WTC11 (cell line): Measurements from ENCODE around the gene CNTNAP2. TPM values are rescaled to one million over a fixed set of nuclear protein-coding genes. Genes with fewer than 3 reads are reported as not detected.

Experiments
- ATAC-seq: fragments of 200-7000 bp; cut with Tn5 transposase; 2 replicates; pipeline ENCODE4 v1.10.0; 2021; ENCODE audit warnings: mild to moderate bottlenecking, moderate library complexity
- CTCF ChIA-PET: fragments of 300-600 bp; sonication (Branson Sonifier 250); formaldehyde crosslinking; loops from one replicate; lab custom pipeline; 2021; ENCODE audit warnings: antibody characterized with exemption; lab: Charles Lee
- POLR2A ChIA-PET: fragments of 350-600 bp; sonication (Branson Sonifier 250); formaldehyde crosslinking; loops from one replicate; lab custom pipeline; 2021; ENCODE audit warnings: antibody characterized with exemption; lab: Charles Lee
- DNase-seq: peaks from one replicate; pipeline ENCODE4 v3.0.0; 2021; ENCODE audit warnings: low spot score
- H3K27ac Mint-ChIP-seq: 2 replicates; pipeline ENCODE4 v1.8.0; 2021; ENCODE audit warnings: mixed read lengths
- H3K27me3 Mint-ChIP-seq: 2 replicates; pipeline ENCODE4 v1.8.0; 2021; ENCODE audit warnings: low read depth, mild to moderate bottlenecking, moderate library complexity, mixed read lengths
- H3K36me3 Mint-ChIP-seq: 2 replicates; pipeline ENCODE4 v1.8.0; 2021; ENCODE audit warnings: mixed read lengths
- H3K4me1 Mint-ChIP-seq: 2 replicates; pipeline ENCODE4 v1.8.0; 2022; ENCODE audit warnings: mixed read lengths
- H3K4me3 Mint-ChIP-seq: 2 replicates; pipeline ENCODE4 v1.8.0; 2021; ENCODE audit warnings: mild to moderate bottlenecking, moderate library complexity, mixed read lengths
- H3K9me3 Mint-ChIP-seq: 2 replicates; pipeline ENCODE4 v1.8.0; 2021; ENCODE audit warnings: mixed read lengths
- CBFB ChIP-seq: sonication (generic); formaldehyde crosslinking; IDR thresholded peaks from 2 replicates; pipeline ENCODE4 v1.8.1; 2022; ENCODE audit warnings: mild to moderate bottlenecking, low read depth, missing genetic modification reagents
- CREM ChIP-seq: sonication (generic); formaldehyde crosslinking; IDR thresholded peaks from 2 replicates; pipeline ENCODE4 v1.8.1; 2022; ENCODE audit warnings: mild to moderate bottlenecking, missing genetic modification reagents, moderate library complexity
- E2F5 ChIP-seq: sonication (generic); formaldehyde crosslinking; IDR thresholded peaks from 2 replicates; pipeline ENCODE4 v1.8.1; 2022; ENCODE audit warnings: mild to moderate bottlenecking, moderate library complexity, missing genetic modification reagents
- ESRRA ChIP-seq: sonication (generic); formaldehyde crosslinking; IDR thresholded peaks from 2 replicates; pipeline ENCODE4 v1.8.1; 2022; ENCODE audit warnings: mild to moderate bottlenecking, missing genetic modification reagents, borderline replicate concordance
- FOXJ3 ChIP-seq: sonication (generic); formaldehyde crosslinking; IDR thresholded peaks from 2 replicates; pipeline ENCODE4 v1.9.0; 2021; ENCODE audit warnings: missing genetic modification reagents, mild to moderate bottlenecking, borderline replicate concordance
- KAT7 ChIP-seq: sonication (generic); formaldehyde crosslinking; IDR thresholded peaks from 2 replicates; pipeline ENCODE4 v1.8.1; 2023; ENCODE audit warnings: missing genetic modification reagents, mild to moderate bottlenecking, borderline replicate concordance
- MYBL2 ChIP-seq: sonication (generic); formaldehyde crosslinking; IDR thresholded peaks from 2 replicates; pipeline ENCODE4 v1.8.1; 2023; ENCODE audit warnings: mild to moderate bottlenecking, moderate library complexity, missing genetic modification reagents
- NR2C2 ChIP-seq: sonication (generic); formaldehyde crosslinking; IDR thresholded peaks from 2 replicates; pipeline ENCODE4 v1.8.0; 2022; ENCODE audit warnings: mild to moderate bottlenecking, missing genetic modification reagents
- RELA ChIP-seq: sonication (generic); formaldehyde crosslinking; IDR thresholded peaks from 2 replicates; pipeline ENCODE4 v1.8.1; 2022; ENCODE audit warnings: missing genetic modification reagents, mild to moderate bottlenecking, borderline replicate concordance
- SP1 ChIP-seq: sonication (generic); formaldehyde crosslinking; conservative IDR thresholded peaks from 2 replicates; pipeline ENCODE4 v1.8.1; 2022; ENCODE audit warnings: missing genetic modification reagents
- STAT6 ChIP-seq: sonication (generic); formaldehyde crosslinking; conservative IDR thresholded peaks from 2 replicates; pipeline ENCODE4 v1.8.1; 2023; ENCODE audit warnings: mild to moderate bottlenecking, low read depth, missing genetic modification reagents, moderate library complexity
- TP53 ChIP-seq: sonication (generic); formaldehyde crosslinking; IDR thresholded peaks from 2 replicates; pipeline ENCODE4 v1.8.1; 2023; ENCODE audit warnings: mild to moderate bottlenecking, missing genetic modification reagents
- ZNF121 ChIP-seq: sonication (generic); formaldehyde crosslinking; IDR thresholded peaks from 2 replicates; pipeline ENCODE4 v1.8.0; 2023; ENCODE audit warnings: missing genetic modification reagents
- total RNA-seq: library from RNA; stranded (reverse); gene quantifications from 3 replicates; pipeline ENCODE4 v1.2.3, GENCODE V29; 2021
- TF ChIP-seq, protein P1 (sequence below): sonication (generic); formaldehyde crosslinking; IDR thresholded peaks from 2 replicates; pipeline ENCODE4 v1.8.0; 2022; ENCODE audit warnings: mild to moderate bottlenecking, missing genetic modification reagents
- TF ChIP-seq, protein P2 (sequence below): sonication (generic); formaldehyde crosslinking; IDR thresholded peaks from 2 replicates; pipeline ENCODE4 v1.8.1; 2023; ENCODE audit warnings: mild to moderate bottlenecking, missing genetic modification reagents
- TF ChIP-seq, protein P3 (sequence below): sonication (generic); formaldehyde crosslinking; IDR thresholded peaks from 2 replicates; pipeline ENCODE4 v1.8.1; 2023; ENCODE audit warnings: mild to moderate bottlenecking, moderate library complexity, missing genetic modification reagents
- TF ChIP-seq, protein P4 (sequence below): sonication (generic); formaldehyde crosslinking; IDR thresholded peaks from 2 replicates; pipeline ENCODE4 v1.8.1; 2023; ENCODE audit warnings: mild to moderate bottlenecking, missing genetic modification reagents, moderate library complexity
- TF ChIP-seq, protein P5 (sequence below): sonication (generic); formaldehyde crosslinking; IDR thresholded peaks from 2 replicates; pipeline ENCODE4 v1.8.0; 2023; ENCODE audit warnings: missing genetic modification reagents

Gene CNTNAP2
- total RNA-seq, 1 experiment from 2014 or later: 63.8 TPM

GRCh38 chr7:148328906-148329305 is 2212.3 kb downstream of the CNTNAP2 start:
- TF ChIP-seq, protein P1, sequence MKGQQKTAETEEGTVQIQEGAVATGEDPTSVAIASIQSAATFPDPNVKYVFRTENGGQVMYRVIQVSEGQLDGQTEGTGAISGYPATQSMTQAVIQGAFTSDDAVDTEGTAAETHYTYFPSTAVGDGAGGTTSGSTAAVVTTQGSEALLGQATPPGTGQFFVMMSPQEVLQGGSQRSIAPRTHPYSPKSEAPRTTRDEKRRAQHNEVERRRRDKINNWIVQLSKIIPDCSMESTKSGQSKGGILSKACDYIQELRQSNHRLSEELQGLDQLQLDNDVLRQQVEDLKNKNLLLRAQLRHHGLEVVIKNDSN (CRISPR knock-in tag): no peak
- TF ChIP-seq CREM (CRISPR knock-in tag) (no peak), MYBL2 (CRISPR knock-in tag) (no peak), CBFB (CRISPR knock-in tag) (no peak), STAT6 (no peak), E2F5 (CRISPR knock-in tag) (no peak), TP53 (no peak), ZNF121 (no peak), ESRRA (CRISPR knock-in tag) (no peak), RELA (CRISPR knock-in tag) (no peak), FOXJ3 (no peak), NR2C2 (no peak), SP1 (CRISPR knock-in tag) (no peak), KAT7 (no peak)
- TF ChIP-seq, protein P2, sequence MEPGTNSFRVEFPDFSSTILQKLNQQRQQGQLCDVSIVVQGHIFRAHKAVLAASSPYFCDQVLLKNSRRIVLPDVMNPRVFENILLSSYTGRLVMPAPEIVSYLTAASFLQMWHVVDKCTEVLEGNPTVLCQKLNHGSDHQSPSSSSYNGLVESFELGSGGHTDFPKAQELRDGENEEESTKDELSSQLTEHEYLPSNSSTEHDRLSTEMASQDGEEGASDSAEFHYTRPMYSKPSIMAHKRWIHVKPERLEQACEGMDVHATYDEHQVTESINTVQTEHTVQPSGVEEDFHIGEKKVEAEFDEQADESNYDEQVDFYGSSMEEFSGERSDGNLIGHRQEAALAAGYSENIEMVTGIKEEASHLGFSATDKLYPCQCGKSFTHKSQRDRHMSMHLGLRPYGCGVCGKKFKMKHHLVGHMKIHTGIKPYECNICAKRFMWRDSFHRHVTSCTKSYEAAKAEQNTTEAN (CRISPR knock-in tag): no peak
- TF ChIP-seq, protein P3, sequence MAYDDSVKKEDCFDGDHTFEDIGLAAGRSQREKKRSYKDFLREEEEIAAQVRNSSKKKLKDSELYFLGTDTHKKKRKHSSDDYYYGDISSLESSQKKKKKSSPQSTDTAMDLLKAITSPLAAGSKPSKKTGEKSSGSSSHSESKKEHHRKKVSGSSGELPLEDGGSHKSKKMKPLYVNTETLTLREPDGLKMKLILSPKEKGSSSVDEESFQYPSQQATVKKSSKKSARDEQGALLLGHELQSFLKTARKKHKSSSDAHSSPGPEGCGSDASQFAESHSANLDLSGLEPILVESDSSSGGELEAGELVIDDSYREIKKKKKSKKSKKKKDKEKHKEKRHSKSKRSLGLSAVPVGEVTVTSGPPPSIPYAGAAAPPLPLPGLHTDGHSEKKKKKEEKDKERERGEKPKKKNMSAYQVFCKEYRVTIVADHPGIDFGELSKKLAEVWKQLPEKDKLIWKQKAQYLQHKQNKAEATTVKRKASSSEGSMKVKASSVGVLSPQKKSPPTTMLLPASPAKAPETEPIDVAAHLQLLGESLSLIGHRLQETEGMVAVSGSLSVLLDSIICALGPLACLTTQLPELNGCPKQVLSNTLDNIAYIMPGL: no peak
- TF ChIP-seq, protein P4, sequence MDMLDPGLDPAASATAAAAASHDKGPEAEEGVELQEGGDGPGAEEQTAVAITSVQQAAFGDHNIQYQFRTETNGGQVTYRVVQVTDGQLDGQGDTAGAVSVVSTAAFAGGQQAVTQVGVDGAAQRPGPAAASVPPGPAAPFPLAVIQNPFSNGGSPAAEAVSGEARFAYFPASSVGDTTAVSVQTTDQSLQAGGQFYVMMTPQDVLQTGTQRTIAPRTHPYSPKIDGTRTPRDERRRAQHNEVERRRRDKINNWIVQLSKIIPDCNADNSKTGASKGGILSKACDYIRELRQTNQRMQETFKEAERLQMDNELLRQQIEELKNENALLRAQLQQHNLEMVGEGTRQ (CRISPR knock-in tag): no peak
- TF ChIP-seq, protein P5, sequence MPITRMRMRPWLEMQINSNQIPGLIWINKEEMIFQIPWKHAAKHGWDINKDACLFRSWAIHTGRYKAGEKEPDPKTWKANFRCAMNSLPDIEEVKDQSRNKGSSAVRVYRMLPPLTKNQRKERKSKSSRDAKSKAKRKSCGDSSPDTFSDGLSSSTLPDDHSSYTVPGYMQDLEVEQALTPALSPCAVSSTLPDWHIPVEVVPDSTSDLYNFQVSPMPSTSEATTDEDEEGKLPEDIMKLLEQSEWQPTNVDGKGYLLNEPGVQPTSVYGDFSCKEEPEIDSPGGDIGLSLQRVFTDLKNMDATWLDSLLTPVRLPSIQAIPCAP: no peak
- Mint-ChIP-seq H3K4me3 (no peak overlapping the region), H3K27me3 (peaks cover 4% of the 10 kb centered on the region), H3K36me3 (peaks cover 20% of the 10 kb centered on the region), H3K27ac (no peak overlapping the region), H3K4me1 (peaks cover 5% of the 10 kb centered on the region), H3K9me3 (peaks cover 31% of the 10 kb centered on the region)
- no peak for ATAC-seq
- ChIA-PET CTCF (no interaction called here), POLR2A (interaction anchor here (0.7 kb wide), 1 partner anchor 46 kb away, joined by 3 read pairs; no protein-coding TSS in a partner anchor)
- DNase-seq: no peak
